Measurements from ENCODE around the gene SRPK3. TPM values are rescaled to one million over a fixed set of nuclear protein-coding genes. Genes with fewer than 3 reads are reported as not detected.
A peak's percentile ranks its signal among the peaks of the same experiment; 100 is the strongest.

SRPK3 gene
- total RNA-seq, 1 donor from 2014 or later, result 0.18 TPM

DNA sequence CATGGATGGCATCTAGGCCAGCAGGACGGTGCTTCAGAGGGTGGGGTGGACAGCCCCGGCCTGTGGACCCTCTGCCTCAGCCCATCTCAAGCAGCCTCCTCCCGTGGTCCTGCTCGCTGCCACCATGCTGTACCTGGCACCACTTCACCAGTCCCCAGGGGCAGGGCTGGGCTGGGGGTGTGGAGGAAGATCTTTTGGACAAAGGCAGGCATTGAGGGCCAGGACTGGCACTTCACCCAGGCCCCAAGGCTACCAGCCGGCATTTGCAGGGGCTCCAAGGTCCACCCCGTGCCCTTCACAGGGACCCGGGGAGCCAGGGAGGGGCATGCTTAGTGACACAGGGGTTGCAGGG lies 16.1 kb upstream of the SRPK3 start:
- peaks cover 2% of the 10 kb centered on the region for H3K4me1 Mint-ChIP-seq (ENCODE audit: unreplicated experiment)
- no peaks in the 10 kb centered on the region for H3K9me3 Mint-ChIP-seq (ENCODE audit: unreplicated experiment)
- no peaks in the 10 kb centered on the region for H3K36me3 Mint-ChIP-seq (ENCODE audit: low read depth, unreplicated experiment)
- no peak overlapping the region for H3K27ac Mint-ChIP-seq (ENCODE audit: unreplicated experiment)
- DNase-seq (ENCODE audit: low spot score), result no peak
- H3K27me3 Mint-ChIP-seq (ENCODE audit: unreplicated experiment), result no peaks in the 10 kb centered on the region
- TF ChIP-seq CTCF (IDR thresholded peaks at IDR 0.05; ENCODE audit: unreplicated experiment), result no peak
- no peak overlapping the region for H3K4me3 Mint-ChIP-seq (ENCODE audit: unreplicated experiment)

DNA sequence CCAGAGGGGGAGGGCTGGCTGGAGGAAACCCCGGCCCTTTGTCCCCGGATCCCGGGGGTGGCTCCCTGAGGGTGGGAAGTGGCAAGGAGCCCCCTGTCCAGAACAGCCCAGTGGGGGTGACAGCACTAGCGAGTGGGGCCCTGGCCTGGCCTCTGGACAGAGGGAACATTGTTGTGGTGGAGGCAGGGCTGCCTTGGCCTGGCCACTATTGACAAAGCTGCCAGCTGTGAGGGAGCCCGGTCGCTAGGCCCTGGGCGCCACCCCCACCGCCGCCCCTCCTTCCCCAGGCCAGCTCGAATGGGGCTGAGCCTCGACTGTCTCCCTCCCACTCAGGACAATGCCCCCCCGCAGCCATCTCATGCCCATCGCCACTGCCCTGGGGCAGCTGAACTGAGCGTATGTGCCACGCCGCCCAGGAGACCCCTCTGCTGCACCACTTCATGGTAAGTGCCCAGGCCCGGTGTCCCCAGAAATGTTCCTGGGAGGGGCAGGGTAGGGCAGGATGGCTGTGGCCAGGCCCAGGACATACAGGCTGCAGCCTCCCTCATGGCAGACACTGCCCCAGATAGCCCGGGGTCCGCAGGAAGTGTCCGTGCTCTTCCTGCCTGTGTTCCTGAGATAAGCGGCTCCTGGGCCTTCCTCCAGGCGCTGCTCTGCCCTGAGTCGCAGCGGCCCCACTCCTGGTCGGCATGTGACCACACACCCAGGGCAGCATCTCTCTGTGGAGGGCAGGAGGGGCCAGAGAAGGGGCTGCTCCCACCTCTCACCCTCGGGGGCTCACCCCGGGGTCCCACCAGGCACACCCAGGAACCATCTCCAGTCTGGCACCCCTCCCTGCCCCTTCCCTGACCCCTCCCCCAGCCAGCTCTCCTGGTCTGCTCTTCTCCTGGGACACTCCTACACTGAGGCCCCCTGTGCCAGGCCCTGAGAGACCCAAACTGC lies 15.4 kb upstream of the SRPK3 start:
- Mint-ChIP-seq H3K4me3 (ENCODE audit: unreplicated experiment) (no peak overlapping the region), H3K27me3 (ENCODE audit: unreplicated experiment) (peaks cover 2% of the 10 kb centered on the region), H3K4me1 (ENCODE audit: unreplicated experiment) (peaks cover 2% of the 10 kb centered on the region), H3K9me3 (ENCODE audit: unreplicated experiment) (no peaks in the 10 kb centered on the region), H3K27ac (ENCODE audit: unreplicated experiment) (no peak overlapping the region), H3K36me3 (ENCODE audit: low read depth, unreplicated experiment) (no peaks in the 10 kb centered on the region)
- peak; percentile 45 for DNase-seq (ENCODE audit: low spot score)
- TF ChIP-seq CTCF (IDR thresholded peaks at IDR 0.05; ENCODE audit: unreplicated experiment), result no peak

- TF ChIP-seq CTCF (IDR thresholded peaks at IDR 0.05; ENCODE audit: unreplicated experiment), result no peak
- Mint-ChIP-seq H3K27me3 (ENCODE audit: unreplicated experiment) (peaks cover 3% of the 10 kb centered on the region), H3K4me3 (ENCODE audit: unreplicated experiment) (no peak overlapping the region), H3K9me3 (ENCODE audit: unreplicated experiment) (no peaks in the 10 kb centered on the region), H3K4me1 (ENCODE audit: unreplicated experiment) (peaks cover 2% of the 10 kb centered on the region), H3K36me3 (ENCODE audit: low read depth, unreplicated experiment) (no peaks in the 10 kb centered on the region), H3K27ac (ENCODE audit: unreplicated experiment) (no peak overlapping the region)
- DNase-seq (ENCODE audit: low spot score), result no peak
Measured at GRCh38 chrX:153766098-153766817, 14.6 kb upstream of the SRPK3 start.

- H3K27me3 Mint-ChIP-seq (ENCODE audit: unreplicated experiment), result peaks cover 3% of the 10 kb centered on the region
- H3K4me1 Mint-ChIP-seq (ENCODE audit: unreplicated experiment), result peaks cover 2% of the 10 kb centered on the region
- TF ChIP-seq CTCF (IDR thresholded peaks at IDR 0.05; ENCODE audit: unreplicated experiment), result no peak
- no peak for DNase-seq (ENCODE audit: low spot score)
- no peaks in the 10 kb centered on the region for H3K36me3 Mint-ChIP-seq (ENCODE audit: low read depth, unreplicated experiment)
- no peak overlapping the region for H3K27ac Mint-ChIP-seq (ENCODE audit: unreplicated experiment)
- no peaks in the 10 kb centered on the region for H3K9me3 Mint-ChIP-seq (ENCODE audit: unreplicated experiment)
- no peak overlapping the region for H3K4me3 Mint-ChIP-seq (ENCODE audit: unreplicated experiment)
Measured at GRCh38 chrX:153766871-153767673, 13.8 kb upstream of the SRPK3 start.

Data from endothelial cell (in vitro differentiated cells).